ENCODE measurements around the gene TGM3.

The TGM3 gene

GRCh38 chr20:2340823-2341222, 45.0 kb downstream of the TGM3 start:
- DNase-seq = no peak

GRCh38 chr20:2341336-2341735, 45.5 kb downstream of the TGM3 start:
- no peak for DNase-seq

GRCh38 chr20:2342243-2342642, 46.4 kb downstream of the TGM3 start:
- DNase-seq = no peak

GRCh38 chr20:2346188-2346587, 50.4 kb downstream of the TGM3 start:
- no peak for DNase-seq

- no peak for DNase-seq
Observed at GRCh38 chr20:2348336-2348735, 52.5 kb downstream of the TGM3 start.

GRCh38 chr20:2349801-2350200, 54.0 kb downstream of the TGM3 start:
- DNase-seq = no peak

- no peak for DNase-seq
Observed at GRCh38 chr20:2350606-2351005, 54.8 kb downstream of the TGM3 start.

- no peak for DNase-seq
Observed at GRCh38 chr20:2353231-2353630, 57.4 kb downstream of the TGM3 start.

- DNase-seq = no peak
Observed at GRCh38 chr20:2357114-2357513, 61.3 kb downstream of the TGM3 start.

- DNase-seq = no peak
Observed at GRCh38 chr20:2358006-2358405, 62.2 kb downstream of the TGM3 start.

- DNase-seq = no peak
Observed at GRCh38 chr20:2361035-2361593, 65.3 kb downstream of the TGM3 start.

- DNase-seq = no peak
Observed at GRCh38 chr20:2363187-2363586, 67.4 kb downstream of the TGM3 start.

- DNase-seq = no peak
Observed at GRCh38 chr20:2363587-2363986, 67.8 kb downstream of the TGM3 start.

GRCh38 chr20:2364044-2364443, 68.2 kb downstream of the TGM3 start:
- DNase-seq = no peak

- no peak for DNase-seq
Observed at GRCh38 chr20:2365091-2365490, 69.3 kb downstream of the TGM3 start.

- DNase-seq = no peak
Observed at GRCh38 chr20:2365666-2366065, 69.9 kb downstream of the TGM3 start.

GRCh38 chr20:2368621-2369020, 72.8 kb downstream of the TGM3 start:
- DNase-seq = no peak

- DNase-seq = no peak
Observed at GRCh38 chr20:2373098-2373497, 77.3 kb downstream of the TGM3 start.

- no peak for DNase-seq
Observed at GRCh38 chr20:2374346-2375125, 78.7 kb downstream of the TGM3 start.

- DNase-seq = no peak
Observed at GRCh38 chr20:2378893-2379292, 83.1 kb downstream of the TGM3 start.

GRCh38 chr20:2379511-2380229, 83.9 kb downstream of the TGM3 start:
- no peak for DNase-seq

- DNase-seq = no peak
Observed at GRCh38 chr20:2380601-2381000, 84.8 kb downstream of the TGM3 start, which contains the start of gene TGM6. TSS of gene TGM6 (plus strand) at chr20:2380901. CDS start at chr20:2380969, 68 bp downstream.

GRCh38 chr20:2381303-2381702, 85.5 kb downstream of the TGM3 start:
- no peak for DNase-seq

GRCh38 chr20:2382833-2383232, 87.0 kb downstream of the TGM3 start:
- no peak for DNase-seq
